Neural cell (in vitro differentiated cells): ENCODE results near the gene VWF. TPM values are rescaled to one million over a fixed set of nuclear protein-coding genes. Genes with fewer than 3 reads are reported as not detected.

ENCODE experiments used
- H2AFZ ChIP-seq: fragments of 200-600, 300-800 bp; sonication (generic), shearing (Covaris generic); 2 replicates; pipeline ENCODE4 v1.6.0; 2014; ENCODE audit warnings: low read depth, mild to moderate bottlenecking, antibody characterized with exemption, low read length, moderate library complexity
- H3F3A ChIP-seq: fragments of 200-600 bp; shearing (Covaris generic); 2 replicates; pipeline ENCODE4 v1.6.1; 2016; ENCODE audit warnings: mild to moderate bottlenecking, moderate library complexity, mixed read lengths, antibody characterized with exemption, low read length; ENCODE audit not compliant: insufficient read depth, poor library complexity, severe bottlenecking
- H3K27ac ChIP-seq: fragments of 200-600, 300-800 bp; sonication (generic), shearing (Covaris generic); 2 replicates; pipeline ENCODE4 v1.5.1; 2014; ENCODE audit warnings: mild to moderate bottlenecking, low read length, moderate library complexity
- H3K27me3 ChIP-seq: fragments of 300-800, 200-600 bp; sonication (generic), shearing (Covaris generic); 2 replicates; pipeline ENCODE4 v1.6.0; 2014; ENCODE audit warnings: mild to moderate bottlenecking, low read depth, low read length, moderate library complexity; ENCODE audit not compliant: insufficient read depth
- H3K36me3 ChIP-seq: fragments of 300-800, 200-600 bp; sonication (generic), shearing (Covaris generic); 2 replicates; pipeline ENCODE4 v1.5.1; 2014; ENCODE audit warnings: mild to moderate bottlenecking, antibody characterized with exemption, low read length, moderate library complexity; ENCODE audit not compliant: insufficient read depth
- H3K4me2 ChIP-seq: fragments of 300-800, 200-600 bp; sonication (generic), shearing (Covaris generic); 2 replicates; pipeline ENCODE4 v1.6.0; 2014; ENCODE audit warnings: mild to moderate bottlenecking, low read length
- H3K4me3 ChIP-seq: fragments of 300-800, 200-600 bp; sonication (generic), shearing (Covaris generic); 2 replicates; pipeline ENCODE4 v1.5.1; 2014; ENCODE audit warnings: mild to moderate bottlenecking, low read length, moderate library complexity
- H3K79me2 ChIP-seq: fragments of 200-600 bp; shearing (Covaris generic); replicated peaks from 2 replicates; pipeline ENCODE4 v1.6.0; 2014; ENCODE audit warnings: mild to moderate bottlenecking, low read length, moderate library complexity; ENCODE audit not compliant: insufficient read depth
- H3K9ac ChIP-seq: fragments of 300-800, 200-600 bp; sonication (generic), shearing (Covaris generic); 2 replicates; pipeline ENCODE4 v1.6.1; 2016; ENCODE audit warnings: mild to moderate bottlenecking, low read length, mixed read lengths
- H3K9me2 ChIP-seq: fragments of 200-600 bp; shearing (Covaris generic); 2 replicates; pipeline ENCODE4 v1.6.1; 2016; ENCODE audit warnings: mild to moderate bottlenecking, low read length, mixed read lengths; ENCODE audit not compliant: insufficient read depth
- H3K9me3 ChIP-seq: fragments of 200-600, 300-800 bp; sonication (generic), shearing (Covaris generic); 2 replicates; pipeline ENCODE4 v1.6.1; 2016; ENCODE audit warnings: mild to moderate bottlenecking, mixed run types, low read length, moderate library complexity, mixed read lengths
- H4K20me1 ChIP-seq: fragments of 200-600 bp; shearing (Covaris generic); 2 replicates; pipeline ENCODE4 v1.6.1; 2016; ENCODE audit warnings: mild to moderate bottlenecking, mixed run types; ENCODE audit not compliant: insufficient read depth
- EP300 ChIP-seq: fragments of 450-650 bp; conservative IDR thresholded peaks from 2 replicates; pipeline ENCODE4 v1.6.1; 2014; ENCODE audit warnings: antibody characterized with exemption, mild to moderate bottlenecking, moderate library complexity; ENCODE audit not compliant: poor library complexity, severe bottlenecking
- EZH2 ChIP-seq: fragments of 200-600, 300-800 bp; shearing (Covaris generic), sonication (generic); IDR thresholded peaks from 2 replicates; pipeline ENCODE4 v1.6.1; 2014; ENCODE audit warnings: antibody characterized with exemption, low read length, borderline replicate concordance, mild to moderate bottlenecking; ENCODE audit not compliant: insufficient read depth, poor library complexity, severe bottlenecking
- MXI1 ChIP-seq: fragments of 450-650 bp; conservative IDR thresholded peaks from 2 replicates; pipeline ENCODE4 v1.6.1; 2014; ENCODE audit warnings: antibody characterized with exemption, mild to moderate bottlenecking; ENCODE audit not compliant: poor library complexity, severe bottlenecking
- POLR2AphosphoS5 ChIP-seq: IDR thresholded peaks from 2 replicates; pipeline ENCODE4 v1.6.1; 2012
- RAD21 ChIP-seq: fragments of 450-650 bp; conservative IDR thresholded peaks from 2 replicates; pipeline ENCODE4 v1.6.1; 2014; ENCODE audit warnings: antibody characterized with exemption, mild to moderate bottlenecking, moderate library complexity
- SMC3 ChIP-seq: fragments of 450-650 bp; conservative IDR thresholded peaks from 2 replicates; pipeline ENCODE4 v1.6.1; 2014; ENCODE audit warnings: antibody characterized with exemption, mild to moderate bottlenecking, moderate library complexity; ENCODE audit not compliant: poor library complexity
- polyA plus RNA-seq: library from polyadenylated mRNA; depleted of rRNA; stranded (reverse); fragments of >200 nt; gene quantifications from 2 replicates; pipeline ENCODE4 v1.2.3, GENCODE V29; 2014
- TF ChIP-seq, protein P1 (sequence below): IDR thresholded peaks from 2 replicates; pipeline ENCODE4 v1.6.1; 2012; ENCODE audit warnings: borderline replicate concordance

Gene VWF
- polyA plus RNA-seq, 1 donor from 2014 or later: not detected

DNA sequence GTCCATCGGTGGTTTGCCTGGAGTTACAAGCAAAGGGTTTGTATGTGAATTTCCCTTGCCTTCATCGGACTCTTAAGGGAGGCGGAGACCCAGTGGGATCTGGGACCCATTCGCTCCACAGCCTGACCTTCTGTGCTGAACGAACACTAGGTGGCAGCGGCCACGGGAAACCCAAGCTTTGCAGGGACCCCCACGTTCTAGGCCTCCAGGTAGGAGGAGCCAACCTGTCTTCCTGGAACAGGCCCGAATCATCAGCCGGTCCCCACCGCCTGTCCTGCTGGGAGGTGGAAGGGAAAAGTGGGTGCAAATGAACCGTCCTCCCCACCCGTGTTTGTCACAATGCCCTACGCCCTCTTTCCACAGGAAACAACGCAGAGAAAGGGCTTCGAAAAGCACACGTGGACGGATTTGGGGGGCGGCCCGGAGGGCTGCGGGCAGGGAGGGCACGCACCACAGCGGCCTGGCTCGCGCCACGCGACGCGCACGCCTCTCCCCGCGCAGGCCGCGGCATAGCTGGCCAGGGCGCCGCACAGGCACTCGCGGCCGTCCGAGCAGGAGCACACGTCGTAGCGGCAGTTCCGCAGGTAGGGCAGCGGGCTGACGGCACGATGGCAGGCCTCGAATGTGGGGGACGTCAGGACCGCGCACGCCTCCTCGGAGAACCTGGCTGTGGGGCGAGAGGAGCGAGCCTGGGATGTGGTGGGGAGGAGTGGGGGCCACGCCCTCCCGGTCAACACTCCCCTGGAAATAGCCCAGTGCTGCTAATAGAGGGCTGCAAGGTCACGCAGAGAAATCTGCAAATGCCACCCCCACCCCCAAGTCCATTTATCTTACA lies 67.8 kb downstream of the VWF start:
- TF ChIP-seq, protein P1, sequence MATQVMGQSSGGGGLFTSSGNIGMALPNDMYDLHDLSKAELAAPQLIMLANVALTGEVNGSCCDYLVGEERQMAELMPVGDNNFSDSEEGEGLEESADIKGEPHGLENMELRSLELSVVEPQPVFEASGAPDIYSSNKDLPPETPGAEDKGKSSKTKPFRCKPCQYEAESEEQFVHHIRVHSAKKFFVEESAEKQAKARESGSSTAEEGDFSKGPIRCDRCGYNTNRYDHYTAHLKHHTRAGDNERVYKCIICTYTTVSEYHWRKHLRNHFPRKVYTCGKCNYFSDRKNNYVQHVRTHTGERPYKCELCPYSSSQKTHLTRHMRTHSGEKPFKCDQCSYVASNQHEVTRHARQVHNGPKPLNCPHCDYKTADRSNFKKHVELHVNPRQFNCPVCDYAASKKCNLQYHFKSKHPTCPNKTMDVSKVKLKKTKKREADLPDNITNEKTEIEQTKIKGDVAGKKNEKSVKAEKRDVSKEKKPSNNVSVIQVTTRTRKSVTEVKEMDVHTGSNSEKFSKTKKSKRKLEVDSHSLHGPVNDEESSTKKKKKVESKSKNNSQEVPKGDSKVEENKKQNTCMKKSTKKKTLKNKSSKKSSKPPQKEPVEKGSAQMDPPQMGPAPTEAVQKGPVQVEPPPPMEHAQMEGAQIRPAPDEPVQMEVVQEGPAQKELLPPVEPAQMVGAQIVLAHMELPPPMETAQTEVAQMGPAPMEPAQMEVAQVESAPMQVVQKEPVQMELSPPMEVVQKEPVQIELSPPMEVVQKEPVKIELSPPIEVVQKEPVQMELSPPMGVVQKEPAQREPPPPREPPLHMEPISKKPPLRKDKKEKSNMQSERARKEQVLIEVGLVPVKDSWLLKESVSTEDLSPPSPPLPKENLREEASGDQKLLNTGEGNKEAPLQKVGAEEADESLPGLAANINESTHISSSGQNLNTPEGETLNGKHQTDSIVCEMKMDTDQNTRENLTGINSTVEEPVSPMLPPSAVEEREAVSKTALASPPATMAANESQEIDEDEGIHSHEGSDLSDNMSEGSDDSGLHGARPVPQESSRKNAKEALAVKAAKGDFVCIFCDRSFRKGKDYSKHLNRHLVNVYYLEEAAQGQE: no peak
- TF ChIP-seq EZH2: no peak
- no peak for TF ChIP-seq SMC3
- TF ChIP-seq RAD21: no peak
- no peak for TF ChIP-seq MXI1
- Histone ChIP-seq H3F3A (no peaks in the 10 kb centered on the region), H3K9me2 (no peaks in the 10 kb centered on the region), H3K9ac (no peak overlapping the region), H3K36me3 (no peaks in the 10 kb centered on the region), H3K27ac (no peak overlapping the region), H3K4me3 (no peak overlapping the region), H3K79me2 (no peaks in the 10 kb centered on the region), H3K4me2 (no peak overlapping the region), H2AFZ (no peak overlapping the region), H3K27me3 (no peaks in the 10 kb centered on the region), H4K20me1 (no peaks in the 10 kb centered on the region), H3K9me3 (no peaks in the 10 kb centered on the region)

- H3F3A ChIP-seq: no peaks in the 10 kb centered on the region
- no peak overlapping the region for H2AFZ ChIP-seq
- H3K4me2 ChIP-seq: no peak overlapping the region
Measured at GRCh38 chr12:6053541-6053940, 70.9 kb downstream of the VWF start.

DNA sequence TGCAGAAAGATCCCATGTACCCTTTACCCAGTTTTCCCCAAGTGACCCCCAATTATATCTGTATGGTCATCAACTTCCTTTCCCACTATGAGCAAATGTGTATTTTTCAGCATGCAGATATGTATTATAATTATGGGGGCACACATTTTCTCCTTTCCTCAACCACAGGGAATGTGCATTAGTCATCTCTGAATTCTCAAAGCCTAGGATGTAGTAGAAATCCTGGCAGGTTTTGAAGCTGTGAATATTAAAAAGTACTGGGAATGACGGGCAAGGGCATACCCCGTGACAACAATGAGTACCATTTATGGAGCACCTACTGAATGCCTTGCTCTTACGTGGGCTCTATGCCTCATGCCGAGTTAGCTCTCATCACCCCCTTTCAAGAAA lies 71.5 kb downstream of the VWF start:
- Histone ChIP-seq H3K4me3 (no peak overlapping the region), H3F3A (no peaks in the 10 kb centered on the region), H3K36me3 (no peaks in the 10 kb centered on the region), H3K27ac (no peak overlapping the region), H3K79me2 (no peaks in the 10 kb centered on the region), H2AFZ (no peak overlapping the region), H3K9me3 (no peaks in the 10 kb centered on the region), H4K20me1 (no peaks in the 10 kb centered on the region), H3K27me3 (no peaks in the 10 kb centered on the region), H3K4me2 (no peak overlapping the region), H3K9me2 (no peaks in the 10 kb centered on the region), H3K9ac (no peak overlapping the region)
- TF ChIP-seq, protein P1: no peak
- TF ChIP-seq POLR2AphosphoS5: no peak
- no peak for TF ChIP-seq EZH2
- no peak for TF ChIP-seq EP300
- TF ChIP-seq RAD21: no peak
- no peak for TF ChIP-seq SMC3
- TF ChIP-seq MXI1: no peak

More at GRCh38 chr12:6053541-6053940, 70.9 kb downstream of the VWF start:
- no peak overlapping the region for H3K4me3 ChIP-seq
- H3K36me3 ChIP-seq: no peaks in the 10 kb centered on the region
- H3K9me2 ChIP-seq: no peaks in the 10 kb centered on the region
- no peak overlapping the region for H3K9ac ChIP-seq
- no peaks in the 10 kb centered on the region for H3K79me2 ChIP-seq
- H3K27me3 ChIP-seq: no peaks in the 10 kb centered on the region
- H4K20me1 ChIP-seq: no peaks in the 10 kb centered on the region
- TF ChIP-seq SMC3 (no peak), EZH2 (no peak), RAD21 (no peak)
- no peak overlapping the region for H3K27ac ChIP-seq
- H3K9me3 ChIP-seq: no peaks in the 10 kb centered on the region
